Heart left ventricle (tissue), 16 donors: Measurements from ENCODE around the gene LOC128125822.

Experiments
- ATAC-seq, 4 donors: fragments of 200-7000 bp; cut with Tn5 transposase; one replicate each; pipeline ENCODE4 v1.9.1; 2020 to 2022; ENCODE audit warnings: moderate library complexity in 4 of 4, mild to moderate bottlenecking in 3 of 4, moderate number of reproducible peaks in 1 of 4
- DNase-seq, 5 donors: peaks; one replicate each; pipeline ENCODE4 v3.0.0-alpha.2; 2020
- H3K27ac ChIP-seq, 12 donors: fragments of 200-600 bp; sonication (generic) in 4 of 12; one replicate each; pipeline versions ENCODE4 v1.5.0 to v1.8.0; 2016 to 2022; ENCODE audit warnings: mild to moderate bottlenecking in 2 of 12
- H3K27me3 ChIP-seq, 9 donors: fragments of 200-600 bp; sonication (generic) in 2 of 9; one replicate each; pipeline versions ENCODE4 v1.5.1 to v1.8.0; 2016 to 2022; ENCODE audit warnings: mild to moderate bottlenecking in 3 of 9
- H3K36me3 ChIP-seq, 9 donors: fragments of 200-600 bp; sonication (generic) in 2 of 9; one replicate each; pipeline versions ENCODE4 v1.5.0 to v1.8.0; 2018 to 2022; ENCODE audit warnings: mild to moderate bottlenecking in 2 of 9
- H3K4me1 ChIP-seq, 12 donors: fragments of 200-600 bp; sonication (generic) in 4 of 12; one replicate each; pipeline versions ENCODE4 v1.5.0 to v1.8.0; 2016 to 2022; ENCODE audit warnings: mild to moderate bottlenecking in 3 of 12
- H3K4me3 ChIP-seq, 12 donors: fragments of 200-600 bp; sonication (generic) in 4 of 12; one replicate each; pipeline versions ENCODE4 v1.5.0 to v1.8.0; 2017 to 2022; ENCODE audit warnings: mild to moderate bottlenecking in 9 of 12, moderate library complexity in 4 of 12
- H3K9me3 ChIP-seq, 12 donors: fragments of 200-600 bp; sonication (generic) in 4 of 12; one replicate each; pipeline versions ENCODE4 v1.5.0 to v1.8.0; 2016 to 2022; ENCODE audit warnings: mild to moderate bottlenecking in 1 of 12
- CTCF ChIP-seq, 12 donors: fragments of 200-600 bp; sonication (generic) in 4 of 12; IDR thresholded peaks; one replicate each; pipeline versions ENCODE4 v1.5.0 to v1.8.0; 2018 to 2022; ENCODE audit warnings: antibody characterized with exemption in 12 of 12, mild to moderate bottlenecking in 5 of 12
- POLR2A ChIP-seq, 2 donors: fragments of 450-650 bp; IDR thresholded peaks; one replicate each; pipeline ENCODE4 v1.6.1; 2017; ENCODE audit warnings: antibody characterized with exemption in 2 of 2, mild to moderate bottlenecking in 2 of 2, moderate library complexity in 2 of 2
- WGBS, 4 donors: extraction: QIAGEN DNeasy Blood & Tissue Kit in 2 of 4; methylation state at CpG; one replicate each; pipeline versions ENCODE4 v1.1.5 to v1.1.7; 2013 to 2018; 5-methylcytosine and 5-hydroxymethylcytosine counted together
- intact Hi-C, 10 donors: fragments of 100-400 bp; cut with DNase I; formaldehyde crosslinking; loops; one replicate each; pipeline versions ENCODE4 v1.11.1 to v1.14.2; 2022
- donor health status: ischemic (EF 13 %, LVEDD 7.1; RV severe dilation, severe dysfunction).
- donor health status: healthy with polysubstance abuse.
- donor health status: DM: no; HTN: yes; CAD: no.
- donor health status: DM: no; HTN: no; CAD: no.
- donor health status: ischemic (EF 25% LVEDD 6.9; RV normal size, moderate dysfunction).
- donor health status: ischemic (EF 25% LVEDD 5.7; RV mildly dilated, moderate dysfunction).
- donor health status: healthy.
- donor health status: DM: yes; HTN: yes; CAD: no.
- donor health status: ischemic (EF 35%, LVEDD 5.7; RV mildly dilated, moderate dysfunction).
- donor health status: nonischemic (EF 11% LVEDD 7.7; RV severe dilation, severe dysfunction).
- donor health status: DM: yes; HTN: yes; CAD: no.
- donor health status: PGD.
- donor health status: ischemic (EF 29% LVEDD 5.4; RV normal size, mild dysfunction).
- donor health status: nonischemic (EF 23%, LVEDD 6.1; RV moderate dilation, normal function).

The LOC128125822 gene

DNA sequence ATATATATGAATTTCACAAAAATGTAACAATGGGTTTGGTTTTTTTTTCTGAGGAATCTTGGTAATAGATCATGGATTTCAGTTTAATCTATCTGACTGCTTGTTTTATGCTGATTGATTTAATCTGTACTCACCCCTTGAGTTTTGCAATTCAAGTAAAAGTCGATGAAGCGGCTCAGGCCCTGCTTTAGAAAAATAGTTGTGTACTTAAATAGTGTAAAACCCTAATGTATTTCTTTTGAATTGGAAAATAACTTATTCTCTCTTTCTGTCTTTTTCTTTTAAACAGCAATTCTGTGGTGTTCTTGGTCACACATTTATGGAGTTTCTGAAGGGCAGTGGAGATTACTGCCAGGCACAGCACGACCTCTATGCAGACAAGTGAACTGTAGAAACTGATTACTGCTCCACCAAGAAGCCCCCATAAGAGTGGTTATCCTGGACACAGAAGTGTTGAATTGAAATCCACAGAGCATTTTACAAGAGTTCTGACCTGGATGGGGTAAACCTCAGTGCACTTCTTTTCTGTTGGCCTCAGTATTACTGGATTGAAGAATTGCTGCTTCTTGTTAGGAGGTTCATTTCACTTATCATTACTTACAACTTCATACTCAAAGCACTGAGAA lies 4.0 kb downstream of the LOC128125822 start:
- intact Hi-C loops: loop anchor here in 4 of 10 donors (10.0 kb wide), 3 partner anchors 59 to 221 kb away; partner anchors contain the start of gene PHF3 (in 1 of the 4)

GRCh38 chr6:63576985-63577712 lies 4.9 kb downstream of the LOC128125822 start:
- H3K4me1 ChIP-seq: peaks cover 0 to 33% (median 10%) of the 10 kb centered on the region in 12 donors
- no peaks in the 10 kb centered on the region for H3K27me3 ChIP-seq
- H3K4me3 ChIP-seq: no peak overlapping the region
- intact Hi-C loops: loop anchor here in 4 of 10 donors (10.0 kb wide), 3 partner anchors 58 to 222 kb away; partner anchors contain the start of gene PHF3 (in 1 of the 4)
- DNase-seq: no peak
- 97 to 99% (median 98%) methylated on average over 5 of the region's 5 CpGs for WGBS, 4 donors
- no peak overlapping the region for H3K27ac ChIP-seq
- ATAC-seq: no peak
- H3K36me3 ChIP-seq: peaks cover 3 to 61% (median 57%) of the 10 kb centered on the region in 9 donors
- TF ChIP-seq CTCF (IDR thresholded peaks at IDR 0.05): no peak
- no peak for TF ChIP-seq POLR2A (IDR thresholded peaks at IDR 0.05)
- no peaks in the 10 kb centered on the region for H3K9me3 ChIP-seq

More for the DNA sequence above, 4.0 kb downstream of the LOC128125822 start:
- Histone ChIP-seq H3K27ac (peak overlapping the region in 1 of 12 donors; percentile 13), H3K27me3 (no peaks in the 10 kb centered on the region), H3K36me3 (peaks cover 3 to 52% (median 50%) of the 10 kb centered on the region in 9 donors), H3K4me3 (no peak overlapping the region), H3K4me1 (peaks cover 0 to 40% (median 17%) of the 10 kb centered on the region in 12 donors), H3K9me3 (no peaks in the 10 kb centered on the region)
- ATAC-seq: no peak
- no peak for DNase-seq
- WGBS, 4 donors: 82 to 89% (median 86%) methylated on average over 3 of the region's 3 CpGs
- TF ChIP-seq POLR2A (IDR thresholded peaks at IDR 0.05) (no peak), CTCF (IDR thresholded peaks at IDR 0.05) (no peak)

DNA sequence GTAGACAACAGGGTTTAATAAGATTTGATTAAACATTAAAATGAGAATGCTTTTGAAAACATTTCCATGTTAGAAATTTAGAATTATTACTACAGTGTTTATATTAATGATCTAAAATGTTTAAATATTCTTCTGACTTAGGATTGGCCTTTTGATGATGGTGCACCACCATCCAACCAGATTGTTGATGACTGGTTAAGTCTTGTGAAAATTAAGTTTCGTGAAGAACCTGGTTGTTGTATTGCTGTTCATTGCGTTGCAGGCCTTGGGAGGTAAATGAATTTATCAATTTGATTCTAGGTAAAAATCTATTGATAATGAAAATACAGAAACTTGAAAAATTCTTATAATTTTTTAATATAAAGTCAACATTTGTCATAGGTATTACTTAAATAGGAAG lies 6.5 kb downstream of the LOC128125822 start:
- no peak for ATAC-seq
- Histone ChIP-seq H3K4me3 (no peak overlapping the region), H3K4me1 (peaks cover 0 to 33% (median 9%) of the 10 kb centered on the region in 12 donors), H3K27ac (no peak overlapping the region), H3K27me3 (no peaks in the 10 kb centered on the region), H3K36me3 (peaks cover 3 to 74% (median 63%) of the 10 kb centered on the region in 9 donors), H3K9me3 (no peaks in the 10 kb centered on the region)
- no peak for TF ChIP-seq CTCF (IDR thresholded peaks at IDR 0.05)
- no peak for TF ChIP-seq POLR2A (IDR thresholded peaks at IDR 0.05)
- intact Hi-C loops: loop anchor here in 4 of 10 donors (10.0 kb wide), 3 partner anchors 56 to 224 kb away; partner anchors contain the start of gene PHF3 (in 1 of the 4)
- 95 to 98% (median 96%) methylated on average over 2 of the region's 2 CpGs for WGBS, 4 donors
- DNase-seq: no peak
